Neutrophil (primary cell): Measurements from ENCODE around the gene SMAGP.

Experiments
- H3K27ac ChIP-seq: fragments of 200-600 bp; sonication (generic); 2 replicates; pipeline ENCODE4 v1.5.1; 2016; ENCODE audit warnings: mild to moderate bottlenecking, moderate library complexity
- H3K27me3 ChIP-seq: fragments of 200-600 bp; sonication (generic); 2 replicates; pipeline ENCODE4 v1.6.0; 2016; ENCODE audit warnings: mild to moderate bottlenecking
- H3K36me3 ChIP-seq: fragments of 200-600 bp; sonication (generic); 2 replicates; pipeline ENCODE4 v1.5.1; 2017
- H3K4me1 ChIP-seq, 2 experiments: fragments of 200-600 bp in 1 of 2; sonication (generic) in 1 of 2; 1 replicate in 1 of 2; 2 replicates in 1 of 2; pipeline versions ENCODE4 v1.5.1 to v1.6.1; 2013 to 2016; ENCODE audit warnings: low read depth in 1 of 2, low read length in 1 of 2, mild to moderate bottlenecking in 1 of 2, moderate library complexity in 1 of 2; ENCODE audit not compliant: control insufficient read depth in 1 of 2, insufficient read depth in 1 of 2
- H3K4me3 ChIP-seq, 2 experiments: fragments of 200-600 bp in 1 of 2; sonication (generic) in 1 of 2; 1 replicate in 1 of 2; 2 replicates in 1 of 2; pipeline ENCODE4 v1.5.1; 2013 to 2016; ENCODE audit warnings: low read depth in 1 of 2, low read length in 1 of 2, mild to moderate bottlenecking in 1 of 2, moderate library complexity in 1 of 2
- H3K9me3 ChIP-seq: fragments of 200-600 bp; sonication (generic); 2 replicates; pipeline ENCODE4 v1.5.1; 2016
- CTCF ChIP-seq: fragments of 200-600 bp; sonication (generic); IDR thresholded peaks from 2 replicates; pipeline ENCODE4 v1.5.1; 2016; ENCODE audit warnings: antibody characterized with exemption

Gene SMAGP

GRCh38 chr12:51209259-51209658, 61.0 kb downstream of the SMAGP start:
- Histone ChIP-seq H3K4me3 (no peak overlapping the region), H3K27ac (no peak overlapping the region), H3K27me3 (no peaks in the 10 kb centered on the region), H3K4me1 (no peaks in the 10 kb centered on the region), H3K36me3 (no peaks in the 10 kb centered on the region), H3K9me3 (no peaks in the 10 kb centered on the region)
- no peak for TF ChIP-seq CTCF

GRCh38 chr12:51208016-51208660, 62.1 kb downstream of the SMAGP start:
- no peaks in the 10 kb centered on the region for H3K4me1 ChIP-seq
- no peaks in the 10 kb centered on the region for H3K36me3 ChIP-seq
- no peaks in the 10 kb centered on the region for H3K27me3 ChIP-seq
- no peak for TF ChIP-seq CTCF
- H3K9me3 ChIP-seq = no peaks in the 10 kb centered on the region
- H3K4me3 ChIP-seq = no peak overlapping the region
- H3K27ac ChIP-seq = no peak overlapping the region

DNA sequence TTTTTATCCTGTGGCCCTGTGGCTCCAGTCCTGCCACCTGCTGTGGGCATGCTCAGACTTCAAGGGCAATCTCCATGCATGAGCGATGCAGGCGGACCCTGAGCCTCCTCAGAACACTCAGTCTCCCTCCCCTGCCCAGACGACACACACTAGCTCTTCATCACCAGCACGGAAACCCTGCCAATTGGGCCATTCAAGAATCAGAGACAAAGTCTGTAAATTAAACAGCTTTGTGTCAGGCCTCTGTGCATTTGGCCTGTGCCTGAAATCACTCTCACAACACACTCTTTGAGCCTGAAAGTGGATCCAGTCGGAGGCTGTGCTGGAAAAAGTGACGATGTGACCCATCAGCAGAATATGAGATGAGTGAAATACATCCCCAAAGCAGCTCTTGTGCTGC, 64.9 kb downstream of the SMAGP start:
- H3K27me3 ChIP-seq = no peaks in the 10 kb centered on the region
- no peaks in the 10 kb centered on the region for H3K4me1 ChIP-seq
- no peak for TF ChIP-seq CTCF
- no peak overlapping the region for H3K27ac ChIP-seq
- no peak overlapping the region for H3K4me3 ChIP-seq
- H3K9me3 ChIP-seq = no peaks in the 10 kb centered on the region
- no peaks in the 10 kb centered on the region for H3K36me3 ChIP-seq

DNA sequence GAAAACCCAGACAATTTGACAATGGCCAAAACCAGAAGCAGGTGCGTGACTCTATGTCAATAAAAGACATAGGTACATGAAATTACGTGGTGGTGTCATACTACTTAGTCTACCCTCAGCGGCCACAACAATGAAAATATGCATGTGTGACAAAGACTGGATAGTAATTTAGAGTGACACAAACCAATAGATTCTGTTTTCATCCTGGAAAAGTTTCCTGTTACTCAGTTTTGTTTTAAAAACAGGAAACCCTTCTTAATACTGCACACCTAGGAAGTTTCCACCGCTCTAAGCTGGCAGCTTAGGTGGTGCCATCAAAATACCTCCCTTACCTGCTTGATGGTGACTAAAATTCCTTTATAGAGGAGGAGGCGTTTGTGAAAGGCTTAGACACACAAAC, 67.5 kb downstream of the SMAGP start:
- no peak for TF ChIP-seq CTCF
- Histone ChIP-seq H3K27ac (no peak overlapping the region), H3K9me3 (no peaks in the 10 kb centered on the region), H3K27me3 (no peaks in the 10 kb centered on the region), H3K4me3 (no peak overlapping the region), H3K4me1 (no peaks in the 10 kb centered on the region), H3K36me3 (no peaks in the 10 kb centered on the region)

DNA sequence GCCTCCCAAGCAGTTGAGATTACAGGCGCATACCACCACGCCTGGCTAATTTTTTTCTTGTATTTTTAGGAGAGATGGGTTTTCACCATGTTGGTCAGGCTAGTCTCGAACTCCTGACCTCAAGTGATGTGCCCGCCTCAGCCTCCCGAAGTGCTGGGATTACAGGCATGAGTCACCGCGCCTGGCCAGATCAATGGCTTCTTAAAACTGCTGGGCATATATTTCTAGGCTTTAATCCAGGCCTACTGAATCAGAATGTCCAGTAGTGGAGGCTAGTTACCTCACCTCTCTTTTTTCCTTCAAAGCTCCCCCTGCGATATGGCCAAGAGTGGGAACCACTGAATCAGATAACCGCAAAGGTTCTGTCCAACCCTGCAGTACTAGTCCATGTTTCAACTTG, 69.4 kb downstream of the SMAGP start:
- H3K36me3 ChIP-seq = no peaks in the 10 kb centered on the region
- no peaks in the 10 kb centered on the region for H3K4me1 ChIP-seq
- H3K4me3 ChIP-seq = no peak overlapping the region
- no peak overlapping the region for H3K27ac ChIP-seq
- no peak for TF ChIP-seq CTCF
- no peaks in the 10 kb centered on the region for H3K27me3 ChIP-seq
- no peaks in the 10 kb centered on the region for H3K9me3 ChIP-seq

GRCh38 chr12:51200156-51200555, 70.1 kb downstream of the SMAGP start:
- Histone ChIP-seq H3K27ac (no peak overlapping the region), H3K4me3 (no peak overlapping the region), H3K4me1 (no peaks in the 10 kb centered on the region), H3K27me3 (no peaks in the 10 kb centered on the region), H3K9me3 (no peaks in the 10 kb centered on the region), H3K36me3 (no peaks in the 10 kb centered on the region)
- TF ChIP-seq CTCF = no peak
